ENCODE measurements around the gene HACD3.

The HACD3 gene

GRCh38 chr15:65530318-65531111 is at the start of gene HACD3:
Gene HACD3 (plus strand): TSS chr15:65530463. CDS start chr15:65530632, 169 bp downstream.
- FAIRE-seq (peak; percentile 51), DNase-seq (ENCODE audit: insufficient read length, low spot score) (peak; percentile 95)

- DNase-seq (ENCODE audit: insufficient read length, low spot score) (no peak), FAIRE-seq (no peak)
These were observed 45.4 kb upstream of the HACD3 start for GRCh38 chr15:65484876-65485275.

DNA sequence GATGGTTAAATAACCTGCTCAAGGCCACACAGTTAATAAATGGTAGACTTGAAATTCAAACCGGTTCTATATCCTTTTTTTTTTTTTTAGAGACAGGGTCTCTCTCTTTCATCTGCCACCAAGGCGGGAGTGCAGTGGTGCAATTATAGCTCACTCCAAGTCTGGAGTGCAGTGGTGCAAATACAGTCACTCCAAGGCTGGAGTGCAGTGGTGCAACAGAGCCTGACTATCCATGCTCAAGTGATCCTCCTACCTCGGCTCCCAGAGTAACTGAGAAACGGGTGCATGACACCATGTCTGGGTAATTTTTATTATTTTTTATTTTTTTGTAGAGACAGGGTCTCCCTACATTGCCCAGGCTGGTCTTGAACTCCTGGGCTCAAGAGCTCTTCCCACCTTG is 36.2 kb upstream of the HACD3 start:
- no peak for DNase-seq (ENCODE audit: insufficient read length, low spot score)
- FAIRE-seq: no peak

- FAIRE-seq (no peak), DNase-seq (ENCODE audit: insufficient read length, low spot score) (no peak)
These were observed 20.9 kb upstream of the HACD3 start for GRCh38 chr15:65509321-65509720.

DNA sequence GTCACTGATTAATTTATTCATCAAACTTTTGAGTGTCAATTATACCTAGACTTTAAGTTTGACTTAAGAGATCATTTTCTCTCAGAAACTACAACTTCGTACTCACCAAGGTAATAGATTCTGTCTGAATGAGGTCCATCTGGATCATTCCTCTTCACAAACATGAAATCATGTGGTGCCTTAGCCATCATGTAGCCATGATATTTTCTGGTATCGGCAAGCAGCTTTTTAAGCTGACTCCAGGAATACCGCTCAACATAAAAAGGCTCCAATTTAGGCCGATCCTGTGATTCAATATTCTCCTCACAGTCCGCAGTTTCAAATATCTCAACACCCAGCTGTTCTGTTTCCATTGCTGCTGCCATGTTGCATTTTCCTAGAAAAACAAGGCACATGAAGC is 18.1 kb upstream of the HACD3 start:
- FAIRE-seq: no peak
- no peak for DNase-seq (ENCODE audit: insufficient read length, low spot score)

GRCh38 chr15:65512807-65513416 is 17.4 kb upstream of the HACD3 start:
- DNase-seq (ENCODE audit: insufficient read length, low spot score) (no peak), FAIRE-seq (no peak)

GRCh38 chr15:65516997-65517865 is 13.0 kb upstream of the HACD3 start, which contains the start of gene DPP8:
Gene DPP8 (minus strand): TSS chr15:65517689. CDS start chr15:65512553, 5,136 bp downstream.
- FAIRE-seq (peak; percentile 85), DNase-seq (ENCODE audit: insufficient read length, low spot score) (peak; percentile 92)

DNA sequence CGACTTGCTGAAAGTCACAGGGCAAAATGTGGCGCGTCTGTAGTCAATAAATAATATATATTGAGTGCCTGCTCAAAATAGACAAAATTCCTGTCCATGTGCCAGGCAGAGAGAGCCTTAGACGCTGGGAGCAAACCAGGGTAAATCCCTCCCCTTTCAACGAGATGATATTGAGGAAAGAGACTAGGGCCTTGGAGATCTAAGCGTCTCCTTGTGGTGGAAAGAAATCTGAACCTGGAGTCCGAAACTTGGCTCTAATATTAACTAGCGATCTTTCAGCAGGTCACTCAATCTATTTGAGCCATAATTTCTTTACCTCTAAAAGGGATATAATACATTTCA is 12.4 kb upstream of the HACD3 start:
- DNase-seq (ENCODE audit: insufficient read length, low spot score): no peak
- no peak for FAIRE-seq

- DNase-seq (ENCODE audit: insufficient read length, low spot score) (no peak), FAIRE-seq (no peak)
These were observed 11.5 kb upstream of the HACD3 start for GRCh38 chr15:65518633-65519285.

GRCh38 chr15:65521350-65521749 is 8.9 kb upstream of the HACD3 start:
- no peak for FAIRE-seq
- no peak for DNase-seq (ENCODE audit: insufficient read length, low spot score)

GRCh38 chr15:65524226-65524625 is 6.0 kb upstream of the HACD3 start:
- no peak for DNase-seq (ENCODE audit: insufficient read length, low spot score)
- no peak for FAIRE-seq

- no peak for DNase-seq (ENCODE audit: insufficient read length, low spot score)
- FAIRE-seq: no peak
These were observed 4.6 kb upstream of the HACD3 start for GRCh38 chr15:65525622-65526021.

DNA sequence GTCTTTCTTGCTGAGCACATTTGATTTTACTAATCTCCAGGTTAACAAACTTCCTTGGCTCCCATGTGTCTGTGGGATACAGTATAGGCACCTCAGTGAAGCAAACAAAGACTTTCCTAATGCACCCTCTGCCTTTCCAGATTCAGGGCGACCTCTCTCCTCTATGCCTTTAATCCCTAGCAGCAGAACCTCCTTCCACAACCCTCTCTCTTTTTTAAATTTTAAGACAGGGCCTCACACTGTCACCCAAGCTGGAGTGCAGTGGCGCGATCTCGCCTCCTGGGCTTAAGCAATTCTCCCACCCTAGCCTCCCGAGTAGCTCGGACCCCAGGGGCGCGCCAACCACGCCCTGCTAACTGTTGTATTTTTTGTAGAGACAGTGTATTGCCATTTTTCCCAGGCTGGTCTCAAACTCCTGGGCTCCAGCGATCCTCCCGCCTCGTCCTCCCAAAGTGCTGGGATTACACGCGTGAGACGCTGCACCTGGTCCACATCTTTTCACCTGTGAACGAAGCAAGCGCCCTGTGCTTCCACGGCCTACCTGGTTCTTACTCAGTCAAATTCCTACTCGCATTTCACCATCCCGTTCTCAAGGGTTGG is 1.7 kb upstream of the HACD3 start:
- DNase-seq (ENCODE audit: insufficient read length, low spot score) (no peak), FAIRE-seq (no peak)

GRCh38 chr15:65529762-65530317 is 423 bp upstream of the HACD3 start:
- no peak for DNase-seq (ENCODE audit: insufficient read length, low spot score)
- no peak for FAIRE-seq

- no peak for DNase-seq (ENCODE audit: insufficient read length, low spot score)
These were observed 2.4 kb downstream of the HACD3 start for GRCh38 chr15:65532738-65533051.

DNA sequence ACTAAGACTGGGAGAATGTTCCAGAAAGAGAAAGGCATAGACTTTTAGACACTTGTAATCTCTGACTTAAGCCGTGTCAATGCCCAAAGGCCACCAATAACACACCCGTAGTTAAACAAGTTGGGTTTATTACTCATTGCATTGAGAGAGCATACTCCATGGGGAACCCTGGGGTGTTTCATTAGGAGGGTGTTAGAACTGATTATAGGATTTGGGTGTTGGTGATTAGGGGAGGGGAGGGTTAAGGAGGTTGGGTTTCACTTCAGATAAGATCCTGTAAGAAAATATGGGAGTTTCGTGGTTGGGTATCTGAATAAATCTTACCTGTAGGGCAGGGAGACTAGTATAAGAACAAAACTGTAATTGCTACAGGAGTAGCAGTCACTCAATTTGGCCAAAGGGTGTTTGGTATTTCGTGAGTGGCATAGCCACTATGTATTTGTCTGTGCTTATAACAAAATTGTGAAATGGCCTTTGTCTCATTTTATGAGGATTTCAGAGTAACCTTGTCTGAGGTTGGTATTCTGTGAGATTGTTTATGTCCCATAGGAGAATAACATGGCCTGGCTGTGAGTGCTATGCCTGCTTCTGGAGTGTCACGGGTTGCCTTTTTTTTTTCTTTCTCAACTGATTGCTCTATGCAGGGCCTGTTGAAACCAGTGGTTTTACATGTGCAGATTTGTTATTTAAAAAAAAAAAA is 2.9 kb downstream of the HACD3 start:
- DNase-seq (ENCODE audit: insufficient read length, low spot score): no peak
- no peak for FAIRE-seq

More at GRCh38 chr15:65532738-65533051, 2.4 kb downstream of the HACD3 start:
- FAIRE-seq: no peak

GRCh38 chr15:65535192-65535591 is 4.9 kb downstream of the HACD3 start:
- DNase-seq (ENCODE audit: insufficient read length, low spot score) (no peak), FAIRE-seq (no peak)

GRCh38 chr15:65540314-65540713 is 10.1 kb downstream of the HACD3 start:
- DNase-seq (ENCODE audit: insufficient read length, low spot score): no peak
- FAIRE-seq: no peak

- DNase-seq (ENCODE audit: insufficient read length, low spot score) (no peak), FAIRE-seq (no peak)
These were observed 11.1 kb downstream of the HACD3 start for GRCh38 chr15:65541231-65541820.
